WTC11 (cell line): Measurements from ENCODE around the gene FAM20C. TPM values are rescaled to one million over a fixed set of nuclear protein-coding genes. Genes with fewer than 3 reads are reported as not detected.
A peak's percentile ranks its signal among the peaks of the same experiment; 100 is the strongest.

Source experiments
- ATAC-seq: fragments of 200-7000 bp; cut with Tn5 transposase; 2 replicates; pipeline ENCODE4 v1.10.0; 2021; ENCODE audit warnings: mild to moderate bottlenecking, moderate library complexity
- CTCF ChIA-PET: fragments of 300-600 bp; sonication (Branson Sonifier 250); formaldehyde crosslinking; loops from one replicate; lab custom pipeline; 2021; ENCODE audit warnings: antibody characterized with exemption; lab: Charles Lee
- POLR2A ChIA-PET: fragments of 350-600 bp; sonication (Branson Sonifier 250); formaldehyde crosslinking; loops from one replicate; lab custom pipeline; 2021; ENCODE audit warnings: antibody characterized with exemption; lab: Charles Lee
- DNase-seq: peaks from one replicate; pipeline ENCODE4 v3.0.0; 2021; ENCODE audit warnings: low spot score
- H3K27ac Mint-ChIP-seq: 2 replicates; pipeline ENCODE4 v1.8.0; 2021; ENCODE audit warnings: mixed read lengths
- H3K27me3 Mint-ChIP-seq: 2 replicates; pipeline ENCODE4 v1.8.0; 2021; ENCODE audit warnings: low read depth, mild to moderate bottlenecking, moderate library complexity, mixed read lengths
- H3K36me3 Mint-ChIP-seq: 2 replicates; pipeline ENCODE4 v1.8.0; 2021; ENCODE audit warnings: mixed read lengths
- H3K4me1 Mint-ChIP-seq: 2 replicates; pipeline ENCODE4 v1.8.0; 2022; ENCODE audit warnings: mixed read lengths
- H3K4me3 Mint-ChIP-seq: 2 replicates; pipeline ENCODE4 v1.8.0; 2021; ENCODE audit warnings: mild to moderate bottlenecking, moderate library complexity, mixed read lengths
- H3K9me3 Mint-ChIP-seq: 2 replicates; pipeline ENCODE4 v1.8.0; 2021; ENCODE audit warnings: mixed read lengths
- ARID4B ChIP-seq: sonication (generic); formaldehyde crosslinking; IDR thresholded peaks from 2 replicates; pipeline ENCODE4 v1.8.0; 2023; ENCODE audit warnings: missing genetic modification reagents, mild to moderate bottlenecking, borderline replicate concordance
- EMX1 ChIP-seq: fragments of 250-450 bp; sonication (Bioruptor Pico); IDR thresholded peaks from 2 replicates; pipeline ENCODE4 v1.8.0; 2021; ENCODE audit warnings: mild to moderate bottlenecking
- ERG ChIP-seq: fragments of 250-450 bp; sonication (Bioruptor Pico); IDR thresholded peaks from 2 replicates; pipeline ENCODE4 v1.8.0; 2021; ENCODE audit warnings: mild to moderate bottlenecking
- ESRRA ChIP-seq: sonication (generic); formaldehyde crosslinking; IDR thresholded peaks from 2 replicates; pipeline ENCODE4 v1.8.1; 2022; ENCODE audit warnings: mild to moderate bottlenecking, missing genetic modification reagents, borderline replicate concordance
- GABPB1 ChIP-seq: sonication (generic); formaldehyde crosslinking; IDR thresholded peaks from 2 replicates; pipeline ENCODE4 v1.8.1; 2023; ENCODE audit warnings: mild to moderate bottlenecking, missing genetic modification reagents
- MYBL2 ChIP-seq: sonication (generic); formaldehyde crosslinking; IDR thresholded peaks from 2 replicates; pipeline ENCODE4 v1.8.1; 2023; ENCODE audit warnings: mild to moderate bottlenecking, moderate library complexity, missing genetic modification reagents
- NR1H2 ChIP-seq: sonication (generic); formaldehyde crosslinking; IDR thresholded peaks from 2 replicates; pipeline ENCODE4 v1.9.0; 2021; ENCODE audit warnings: mild to moderate bottlenecking, moderate library complexity, missing genetic modification reagents
- OVOL2 ChIP-seq: fragments of 250-450 bp; sonication (Bioruptor Pico); IDR thresholded peaks from 2 replicates; pipeline ENCODE4 v1.9.0; 2021; ENCODE audit warnings: mild to moderate bottlenecking, borderline replicate concordance
- PREB ChIP-seq: sonication (generic); formaldehyde crosslinking; IDR thresholded peaks from 2 replicates; pipeline ENCODE4 v1.8.1; 2022; ENCODE audit warnings: mild to moderate bottlenecking, missing genetic modification reagents, moderate library complexity, borderline replicate concordance
- ZBTB21 ChIP-seq: sonication (generic); formaldehyde crosslinking; IDR thresholded peaks from 2 replicates; pipeline ENCODE4 v1.8.1; 2023; ENCODE audit warnings: mild to moderate bottlenecking, missing genetic modification reagents, borderline replicate concordance
- ZNF263 ChIP-seq: sonication (generic); formaldehyde crosslinking; IDR thresholded peaks from 2 replicates; pipeline ENCODE4 v1.8.1; 2022; ENCODE audit warnings: low read depth, mild to moderate bottlenecking, moderate library complexity, missing genetic modification reagents
- ZSCAN18 ChIP-seq: fragments of 250-450 bp; sonication (Bioruptor Pico); IDR thresholded peaks from 2 replicates; pipeline ENCODE4 v2.1.2; 2022; ENCODE audit warnings: mild to moderate bottlenecking, moderate library complexity
- total RNA-seq: library from RNA; stranded (reverse); gene quantifications from 3 replicates; pipeline ENCODE4 v1.2.3, GENCODE V29; 2021
- TF ChIP-seq, protein P1 (sequence below): sonication (generic); formaldehyde crosslinking; conservative IDR thresholded peaks from 2 replicates; pipeline ENCODE4 v1.8.1; 2022; ENCODE audit warnings: mild to moderate bottlenecking, missing genetic modification reagents
- TF ChIP-seq, protein P2 (sequence below): sonication (generic); formaldehyde crosslinking; IDR thresholded peaks from 2 replicates; pipeline ENCODE4 v1.8.1; 2023; ENCODE audit warnings: mild to moderate bottlenecking, moderate library complexity, missing genetic modification reagents

The FAM20C gene
- total RNA-seq, 1 experiment from 2014 or later = 64.9 TPM

- no peak for ATAC-seq
- H3K27ac Mint-ChIP-seq = no peak overlapping the region
- ChIA-PET POLR2A (no interaction called here), CTCF (interaction anchor here (1.3 kb wide), 2 partner anchors 33 to 412 kb away, joined by 3 to 4 read pairs; no protein-coding TSS in a partner anchor)
- no peak for TF ChIP-seq NR1H2 (CRISPR knock-in tag)
- TF ChIP-seq, protein P1, sequence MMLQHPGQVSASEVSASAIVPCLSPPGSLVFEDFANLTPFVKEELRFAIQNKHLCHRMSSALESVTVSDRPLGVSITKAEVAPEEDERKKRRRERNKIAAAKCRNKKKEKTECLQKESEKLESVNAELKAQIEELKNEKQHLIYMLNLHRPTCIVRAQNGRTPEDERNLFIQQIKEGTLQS (CRISPR knock-in tag) = no peak
- TF ChIP-seq ZSCAN18 = no peak
- H3K27me3 Mint-ChIP-seq = no peaks in the 10 kb centered on the region
- peaks cover 13% of the 10 kb centered on the region for H3K9me3 Mint-ChIP-seq
- no peaks in the 10 kb centered on the region for H3K4me1 Mint-ChIP-seq
- H3K4me3 Mint-ChIP-seq = no peak overlapping the region
- DNase-seq = no peak
- H3K36me3 Mint-ChIP-seq = peaks cover 63% of the 10 kb centered on the region
Observed at GRCh38 chr7:253581-254336, 61.4 kb downstream of the FAM20C start.

- H3K4me1 Mint-ChIP-seq = no peaks in the 10 kb centered on the region
- ATAC-seq (no peak), DNase-seq (no peak)
- H3K27me3 Mint-ChIP-seq = no peaks in the 10 kb centered on the region; the same call in 1 of the 2 replicates
- ChIA-PET CTCF (no interaction called here), POLR2A (no interaction called here)
- H3K4me3 Mint-ChIP-seq = no peak overlapping the region
- no peak for TF ChIP-seq EMX1 (CRISPR knock-in tag)
- no peak for TF ChIP-seq ERG (CRISPR knock-in tag)
- TF ChIP-seq ZSCAN18 = no peak
- TF ChIP-seq OVOL2 = no peak
- TF ChIP-seq MYBL2 = no peak
- TF ChIP-seq ZNF263 (CRISPR knock-in tag) = no peak
- TF ChIP-seq GABPB1 = no peak
- H3K36me3 Mint-ChIP-seq = peaks cover 64% of the 10 kb centered on the region
- H3K27ac Mint-ChIP-seq = peak overlapping the region; percentile 68; the same call in 1 of the 2 replicates
- peaks cover 17% of the 10 kb centered on the region for H3K9me3 Mint-ChIP-seq
Observed at GRCh38 chr7:254337-255037, 62.1 kb downstream of the FAM20C start.

DNA sequence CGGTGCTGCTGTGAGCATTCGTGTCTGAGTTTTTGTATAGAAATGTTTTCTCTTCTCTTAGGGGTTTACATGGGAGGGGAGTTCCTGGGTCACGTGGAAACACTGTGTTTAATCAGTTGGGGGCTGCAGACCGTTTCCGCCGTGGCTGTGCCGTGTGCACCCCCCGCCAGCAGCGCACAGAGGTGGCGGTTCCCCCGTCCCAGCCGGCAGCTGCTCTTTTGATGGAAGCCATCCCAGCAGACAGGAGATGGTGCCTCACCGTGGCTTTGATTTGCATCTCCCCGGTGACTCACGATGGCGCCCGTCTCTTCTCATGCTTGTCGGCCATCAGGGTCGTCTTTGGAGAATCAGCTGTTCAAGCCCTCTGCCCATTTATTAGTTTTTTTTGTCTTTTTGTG lies 62.7 kb downstream of the FAM20C start:
- Mint-ChIP-seq H3K27me3 (no peaks in the 10 kb centered on the region; the same call in 1 of the 2 replicates), H3K9me3 (peaks cover 20% of the 10 kb centered on the region), H3K27ac (peak overlapping the region; percentile 68; the same call in 1 of the 2 replicates), H3K4me1 (no peaks in the 10 kb centered on the region), H3K4me3 (no peak overlapping the region), H3K36me3 (peaks cover 66% of the 10 kb centered on the region)
- DNase-seq (no peak), ATAC-seq (no peak)
- no peak for TF ChIP-seq ESRRA (CRISPR knock-in tag)
- no peak for TF ChIP-seq ARID4B (CRISPR knock-in tag)
- no peak for TF ChIP-seq PREB (CRISPR knock-in tag)
- no peak for TF ChIP-seq ZBTB21
- TF ChIP-seq, protein P2, sequence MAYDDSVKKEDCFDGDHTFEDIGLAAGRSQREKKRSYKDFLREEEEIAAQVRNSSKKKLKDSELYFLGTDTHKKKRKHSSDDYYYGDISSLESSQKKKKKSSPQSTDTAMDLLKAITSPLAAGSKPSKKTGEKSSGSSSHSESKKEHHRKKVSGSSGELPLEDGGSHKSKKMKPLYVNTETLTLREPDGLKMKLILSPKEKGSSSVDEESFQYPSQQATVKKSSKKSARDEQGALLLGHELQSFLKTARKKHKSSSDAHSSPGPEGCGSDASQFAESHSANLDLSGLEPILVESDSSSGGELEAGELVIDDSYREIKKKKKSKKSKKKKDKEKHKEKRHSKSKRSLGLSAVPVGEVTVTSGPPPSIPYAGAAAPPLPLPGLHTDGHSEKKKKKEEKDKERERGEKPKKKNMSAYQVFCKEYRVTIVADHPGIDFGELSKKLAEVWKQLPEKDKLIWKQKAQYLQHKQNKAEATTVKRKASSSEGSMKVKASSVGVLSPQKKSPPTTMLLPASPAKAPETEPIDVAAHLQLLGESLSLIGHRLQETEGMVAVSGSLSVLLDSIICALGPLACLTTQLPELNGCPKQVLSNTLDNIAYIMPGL (CRISPR knock-in tag) = no peak
- CTCF ChIA-PET = no interaction called here
- POLR2A ChIA-PET = no interaction called here
